Glutamatergic neuron (in vitro differentiated cells): ENCODE measurements around the gene UCP3. TPM values are rescaled to one million over a fixed set of nuclear protein-coding genes. Genes with fewer than 3 reads are reported as not detected.
A peak's percentile ranks its signal among the peaks of the same experiment; 100 is the strongest.
"Not testable (repeated sequence)": the region's sequence is repeated elsewhere in the genome, so short reads cannot be mapped to it uniquely, and the experiment has no call there.

ENCODE experiments used
- DNase-seq: peaks from one replicate; pipeline ENCODE4 v3.0.0; 2022
- H3K27ac Mint-ChIP-seq: one replicate; pipeline ENCODE4 v1.8.0; 2020; ENCODE audit warnings: mild to moderate bottlenecking, mixed read lengths, inconsistent platforms; ENCODE audit not compliant: unreplicated experiment
- H3K27me3 Mint-ChIP-seq: one replicate; pipeline ENCODE4 v1.8.0; 2020; ENCODE audit warnings: mild to moderate bottlenecking, moderate library complexity, mixed read lengths, inconsistent platforms; ENCODE audit not compliant: unreplicated experiment
- H3K36me3 Mint-ChIP-seq: one replicate; pipeline ENCODE4 v1.8.0; 2020; ENCODE audit warnings: mild to moderate bottlenecking, mixed read lengths, inconsistent platforms; ENCODE audit not compliant: unreplicated experiment
- H3K4me1 Mint-ChIP-seq: one replicate; pipeline ENCODE4 v1.8.0; 2020; ENCODE audit warnings: mild to moderate bottlenecking, low read depth, mixed read lengths, inconsistent platforms; ENCODE audit not compliant: unreplicated experiment
- H3K4me3 Mint-ChIP-seq: one replicate; pipeline ENCODE4 v1.8.0; 2020; ENCODE audit warnings: mild to moderate bottlenecking, mixed read lengths, inconsistent platforms; ENCODE audit not compliant: unreplicated experiment
- H3K9me3 Mint-ChIP-seq: one replicate; pipeline ENCODE4 v1.8.0; 2020; ENCODE audit warnings: mild to moderate bottlenecking, moderate library complexity, mixed read lengths, inconsistent platforms; ENCODE audit not compliant: unreplicated experiment
- total RNA-seq: library from RNA; stranded (reverse); fragmentation: NEBNext Ultra II Directional; extraction: Animal tissue kit (Norgen Biotek cat#: 25700); gene quantifications from one replicate; pipeline ENCODE4 v1.2.1, GENCODE V29; 2021; ENCODE audit not compliant: unreplicated experiment
- TF ChIP-seq, protein P1 (sequence below): fragments of 200-600 bp; sonication (generic); IDR thresholded peaks from one replicate; pipeline ENCODE4 v1.5.0; 2021; ENCODE audit not compliant: partially characterized antibody, unreplicated experiment

The UCP3 gene
- total RNA-seq, 1 donor from 2014 or later = 7.6 TPM

DNA sequence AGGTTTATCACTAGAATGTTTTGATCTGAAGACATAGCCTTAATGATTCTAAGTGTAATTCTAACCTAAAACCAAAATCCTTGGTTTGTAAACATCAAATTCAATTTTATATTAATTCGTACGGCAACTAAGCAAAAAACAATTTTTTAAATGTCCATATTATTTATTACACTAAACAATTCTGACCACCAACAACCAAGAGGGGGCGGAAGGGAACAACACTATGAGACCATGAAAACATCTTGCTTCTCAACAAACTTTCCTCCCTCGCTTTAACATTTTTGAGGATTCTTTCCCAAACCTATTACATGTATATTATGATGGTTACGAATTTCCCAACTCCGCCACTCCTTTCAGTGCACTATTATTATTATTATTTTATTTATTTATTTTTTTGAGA lies 19.7 kb downstream of the UCP3 start:
- Mint-ChIP-seq H3K4me3 (no peak overlapping the region), H3K27ac (no peak overlapping the region), H3K27me3 (peaks cover 2% of the 10 kb centered on the region), H3K36me3 (no peaks in the 10 kb centered on the region), H3K9me3 (no peaks in the 10 kb centered on the region), H3K4me1 (peaks cover 5% of the 10 kb centered on the region)
- TF ChIP-seq, protein P1, sequence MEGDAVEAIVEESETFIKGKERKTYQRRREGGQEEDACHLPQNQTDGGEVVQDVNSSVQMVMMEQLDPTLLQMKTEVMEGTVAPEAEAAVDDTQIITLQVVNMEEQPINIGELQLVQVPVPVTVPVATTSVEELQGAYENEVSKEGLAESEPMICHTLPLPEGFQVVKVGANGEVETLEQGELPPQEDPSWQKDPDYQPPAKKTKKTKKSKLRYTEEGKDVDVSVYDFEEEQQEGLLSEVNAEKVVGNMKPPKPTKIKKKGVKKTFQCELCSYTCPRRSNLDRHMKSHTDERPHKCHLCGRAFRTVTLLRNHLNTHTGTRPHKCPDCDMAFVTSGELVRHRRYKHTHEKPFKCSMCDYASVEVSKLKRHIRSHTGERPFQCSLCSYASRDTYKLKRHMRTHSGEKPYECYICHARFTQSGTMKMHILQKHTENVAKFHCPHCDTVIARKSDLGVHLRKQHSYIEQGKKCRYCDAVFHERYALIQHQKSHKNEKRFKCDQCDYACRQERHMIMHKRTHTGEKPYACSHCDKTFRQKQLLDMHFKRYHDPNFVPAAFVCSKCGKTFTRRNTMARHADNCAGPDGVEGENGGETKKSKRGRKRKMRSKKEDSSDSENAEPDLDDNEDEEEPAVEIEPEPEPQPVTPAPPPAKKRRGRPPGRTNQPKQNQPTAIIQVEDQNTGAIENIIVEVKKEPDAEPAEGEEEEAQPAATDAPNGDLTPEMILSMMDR = no peak
- DNase-seq = no peak

- H3K27me3 Mint-ChIP-seq = peaks cover 5% of the 10 kb centered on the region
- no peak overlapping the region for H3K4me3 Mint-ChIP-seq
- H3K27ac Mint-ChIP-seq = no peak overlapping the region
- TF ChIP-seq, protein P1 = no peak
- DNase-seq = no peak
- no peaks in the 10 kb centered on the region for H3K36me3 Mint-ChIP-seq
- H3K9me3 Mint-ChIP-seq = peaks cover 4% of the 10 kb centered on the region
- peaks cover 13% of the 10 kb centered on the region for H3K4me1 Mint-ChIP-seq
These were observed 20.7 kb downstream of the UCP3 start for GRCh38 chr11:73988227-73988626.

GRCh38 chr11:73985661-73986060 lies 23.2 kb downstream of the UCP3 start:
- not testable (repeated sequence) for DNase-seq, H3K4me3 Mint-ChIP-seq, H3K27ac Mint-ChIP-seq, H3K36me3 Mint-ChIP-seq
- Mint-ChIP-seq H3K9me3 (peaks cover 14% of the 10 kb centered on the region), H3K27me3 (peaks cover 11% of the 10 kb centered on the region), H3K4me1 (peaks cover 20% of the 10 kb centered on the region)

DNA sequence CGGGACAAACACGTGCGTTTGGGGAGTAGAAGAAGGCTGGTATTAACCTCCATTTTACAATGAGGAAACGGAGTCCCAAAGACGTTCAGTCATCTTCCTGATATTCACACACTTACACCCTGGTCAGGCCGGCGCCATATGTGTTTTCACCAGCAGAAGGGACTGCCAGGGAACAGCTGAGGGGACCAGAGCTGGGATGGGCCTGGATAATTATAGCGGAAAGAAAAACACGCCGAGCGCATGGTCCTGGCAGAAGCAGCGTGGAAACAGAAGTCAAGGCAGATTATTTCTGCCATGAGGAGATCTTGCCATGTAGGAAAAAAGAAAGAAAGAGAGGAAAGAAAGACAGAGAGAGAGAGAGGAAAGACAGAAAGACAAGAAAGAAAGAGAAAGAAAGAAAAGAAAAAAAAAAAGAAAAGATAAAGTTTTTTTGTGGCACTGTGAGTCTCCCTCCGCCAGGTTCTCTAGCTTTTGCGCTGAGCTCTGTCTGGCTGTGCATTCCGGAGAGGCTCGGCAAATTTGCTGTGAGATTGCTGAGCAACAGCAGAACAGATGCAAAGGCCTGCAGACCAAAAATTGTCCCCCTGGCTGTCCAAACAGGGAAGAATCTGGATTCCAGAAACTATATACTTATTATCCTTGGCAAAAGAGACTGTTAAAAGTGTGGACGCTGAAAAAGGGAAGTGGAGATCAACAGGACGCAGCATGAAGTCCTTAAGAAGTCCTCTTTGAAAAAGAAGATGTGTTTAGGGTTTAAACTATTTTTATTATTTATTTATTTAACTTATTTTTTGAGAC lies 24.9 kb downstream of the UCP3 start:
- DNase-seq = peak; percentile 49
- Mint-ChIP-seq H3K27me3 (peaks cover 11% of the 10 kb centered on the region), H3K4me1 (peaks cover 30% of the 10 kb centered on the region), H3K4me3 (peak overlapping the region; percentile 100), H3K9me3 (peaks cover 14% of the 10 kb centered on the region), H3K27ac (peak overlapping the region; percentile 90), H3K36me3 (no peaks in the 10 kb centered on the region)
- TF ChIP-seq, protein P1 = no peak

DNA sequence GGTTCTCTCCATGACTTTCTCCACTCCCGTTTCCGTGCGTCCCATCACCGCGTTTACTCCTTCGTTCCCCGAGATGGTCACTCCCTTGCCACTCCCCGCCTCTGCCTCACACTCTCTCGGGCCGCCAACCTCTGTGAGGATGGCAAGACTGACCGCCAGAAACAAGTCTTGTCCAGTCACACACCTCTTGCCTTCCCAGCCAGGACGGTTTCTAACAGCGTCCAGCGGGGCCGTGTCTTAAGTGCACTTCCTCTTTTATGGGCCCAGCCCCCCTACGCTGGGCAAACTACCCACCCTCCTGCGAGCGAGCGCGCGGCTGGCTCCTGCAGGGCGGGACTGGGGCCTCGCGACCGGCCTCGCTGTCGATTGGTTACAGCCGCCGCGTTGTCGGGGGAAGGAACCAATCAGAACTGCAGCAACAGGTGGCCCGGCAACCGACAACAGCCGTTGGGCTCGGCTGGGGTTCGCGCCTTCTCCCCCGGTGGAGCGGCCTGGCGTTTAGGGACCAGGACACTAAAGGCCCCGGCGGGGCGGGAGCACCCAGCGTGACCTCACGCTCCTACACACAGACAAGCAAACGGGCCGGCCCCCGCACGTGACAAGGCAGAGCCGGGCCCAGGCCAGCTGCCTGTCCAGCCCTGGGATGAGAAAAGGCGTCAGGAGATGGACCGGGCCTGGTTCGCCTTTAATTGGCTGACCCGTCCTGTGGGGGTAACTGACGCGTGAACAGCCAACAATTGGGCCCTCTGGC lies 25.7 kb downstream of the UCP3 start:
- H3K27ac Mint-ChIP-seq = peak overlapping the region; percentile 100
- peaks cover 14% of the 10 kb centered on the region for H3K9me3 Mint-ChIP-seq
- peak overlapping the region; percentile 100 for H3K4me3 Mint-ChIP-seq
- TF ChIP-seq, protein P1 = no peak
- peaks cover 11% of the 10 kb centered on the region for H3K27me3 Mint-ChIP-seq
- H3K4me1 Mint-ChIP-seq = peaks cover 31% of the 10 kb centered on the region
- peak; percentile 97 for DNase-seq
- H3K36me3 Mint-ChIP-seq = no peaks in the 10 kb centered on the region
